HUES64 (cell line): ENCODE results near the gene TTC39B.
"Not testable (repeated sequence)": the region's sequence is repeated elsewhere in the genome, so short reads cannot be mapped to it uniquely, and the experiment has no call there.

Experiments
- H3K27ac ChIP-seq: 2 replicates; pipeline ENCODE4 v1.7.0; 2013; ENCODE audit warnings: low read depth, low read length, inconsistent platforms
- H3K27me3 ChIP-seq: 2 replicates; pipeline ENCODE4 v1.6.1; 2013; ENCODE audit warnings: mild to moderate bottlenecking, low read length; ENCODE audit not compliant: insufficient read depth
- H3K36me3 ChIP-seq: 2 replicates; pipeline ENCODE4 v1.6.1; 2013; ENCODE audit warnings: mild to moderate bottlenecking, low read length; ENCODE audit not compliant: insufficient read depth
- H3K4me1 ChIP-seq: 2 replicates; pipeline ENCODE4 v1.6.1; 2013; ENCODE audit warnings: mild to moderate bottlenecking, low read length, moderate library complexity; ENCODE audit not compliant: insufficient read depth
- H3K4me3 ChIP-seq: 2 replicates; pipeline ENCODE4 v1.5.1; 2013; ENCODE audit warnings: mild to moderate bottlenecking, low read length, moderate library complexity
- H3K9ac ChIP-seq: 2 replicates; pipeline ENCODE4 v1.6.1; 2013; ENCODE audit warnings: mild to moderate bottlenecking, low read depth, low read length
- H3K9me3 ChIP-seq: 2 replicates; pipeline ENCODE4 v1.6.1; 2013; ENCODE audit warnings: low read depth, low read length; ENCODE audit not compliant: insufficient read depth
- WGBS: fragments of 150-250, 120-280 bp; methylation state at CpG from one replicate; pipeline ENCODE4 v1.1.7; 2013; ENCODE audit warnings: missing lambda C conversion rate; 5-methylcytosine and 5-hydroxymethylcytosine counted together

TTC39B gene

GRCh38 chr9:15329539-15330109 lies 22.6 kb upstream of the TTC39B start:
- 95% methylated on average over 4 of the region's 4 CpGs for WGBS
- Histone ChIP-seq H3K27ac (no peak overlapping the region), H3K9me3 (peaks cover 2% of the 10 kb centered on the region; the same call in 1 of the 2 replicates), H3K9ac (no peak overlapping the region), H3K4me3 (no peak overlapping the region), H3K27me3 (no peaks in the 10 kb centered on the region), H3K4me1 (no peaks in the 10 kb centered on the region), H3K36me3 (no peaks in the 10 kb centered on the region)

- no peak overlapping the region for H3K27ac ChIP-seq
- H3K27me3 ChIP-seq = no peaks in the 10 kb centered on the region
- H3K36me3 ChIP-seq = no peaks in the 10 kb centered on the region
- WGBS = 91% methylated on average over 1 of the region's 1 CpG
- no peaks in the 10 kb centered on the region for H3K4me1 ChIP-seq
- peaks cover 9% of the 10 kb centered on the region; the same call in 1 of the 2 replicates for H3K9me3 ChIP-seq
- no peak overlapping the region for H3K9ac ChIP-seq
- H3K4me3 ChIP-seq = no peak overlapping the region
These were observed 21.9 kb upstream of the TTC39B start for GRCh38 chr9:15328946-15329345.

- 95% methylated on average over 3 of the region's 3 CpGs for WGBS
- not testable (repeated sequence) for H3K4me1 ChIP-seq, H3K27ac ChIP-seq, H3K36me3 ChIP-seq, H3K27me3 ChIP-seq, H3K4me3 ChIP-seq, H3K9ac ChIP-seq
- peaks cover 23% of the 10 kb centered on the region for H3K9me3 ChIP-seq
These were observed 15.7 kb upstream of the TTC39B start for GRCh38 chr9:15322695-15323094.

DNA sequence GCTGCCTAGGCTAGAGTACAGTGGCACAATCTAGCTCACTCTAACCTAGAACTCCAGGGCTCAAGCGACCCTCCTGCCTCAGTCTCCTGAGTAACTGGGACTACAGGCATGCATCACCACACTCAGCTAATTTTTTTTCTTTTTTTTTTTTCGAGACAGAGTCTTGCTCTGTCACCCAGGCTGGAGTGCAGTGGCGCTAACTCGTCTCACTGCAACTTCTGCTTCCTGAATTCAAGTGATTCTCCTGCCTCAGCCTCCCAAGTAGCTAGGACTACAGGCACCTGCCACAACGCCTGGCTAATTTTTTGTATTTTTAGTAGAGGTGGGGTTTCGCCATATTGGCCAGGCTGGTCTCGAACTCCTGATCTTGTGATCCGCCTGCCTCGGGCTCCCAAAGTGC lies 12.6 kb upstream of the TTC39B start:
- H3K27me3 ChIP-seq, H3K4me3 ChIP-seq, H3K36me3 ChIP-seq, H3K4me1 ChIP-seq, H3K9ac ChIP-seq, H3K27ac ChIP-seq: not testable (repeated sequence)
- H3K9me3 ChIP-seq = peaks cover 21% of the 10 kb centered on the region
- 94% methylated on average over 9 of the region's 9 CpGs for WGBS

- Histone ChIP-seq H3K36me3 (no peaks in the 10 kb centered on the region), H3K4me3 (no peak overlapping the region), H3K9ac (no peak overlapping the region), H3K4me1 (no peaks in the 10 kb centered on the region), H3K27ac (no peak overlapping the region), H3K27me3 (no peaks in the 10 kb centered on the region), H3K9me3 (peaks cover 3% of the 10 kb centered on the region)
- 87% methylated on average over 4 of the region's 4 CpGs for WGBS
These were observed 10.8 kb upstream of the TTC39B start for GRCh38 chr9:15317836-15318235.

DNA sequence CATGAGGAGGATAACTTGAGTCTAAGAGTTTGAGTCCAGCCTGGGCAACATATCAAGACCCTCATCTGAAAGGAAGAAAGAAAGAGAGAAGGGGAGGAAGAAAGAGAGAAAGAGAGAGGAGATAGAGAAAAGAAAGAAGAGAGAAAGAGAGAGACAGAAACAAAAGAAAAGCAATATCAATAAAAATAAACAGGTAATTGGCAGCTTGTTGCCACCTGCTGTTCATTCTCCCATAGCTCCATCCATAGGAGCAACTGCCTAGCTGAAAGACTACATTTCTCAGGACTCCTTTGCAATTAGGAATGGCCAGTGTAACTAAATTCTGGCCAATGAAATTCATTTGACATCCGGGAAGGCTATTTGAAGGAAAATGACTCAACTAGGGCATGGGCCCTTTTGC lies 4.6 kb upstream of the TTC39B start:
- Histone ChIP-seq H3K9ac (no peak overlapping the region), H3K4me1 (no peaks in the 10 kb centered on the region), H3K9me3 (no peaks in the 10 kb centered on the region), H3K27me3 (peaks cover 10% of the 10 kb centered on the region; the same call in 1 of the 2 replicates), H3K36me3 (no peaks in the 10 kb centered on the region), H3K4me3 (no peak overlapping the region), H3K27ac (no peak overlapping the region)
- WGBS = 94% methylated on average over 1 of the region's 1 CpG

DNA sequence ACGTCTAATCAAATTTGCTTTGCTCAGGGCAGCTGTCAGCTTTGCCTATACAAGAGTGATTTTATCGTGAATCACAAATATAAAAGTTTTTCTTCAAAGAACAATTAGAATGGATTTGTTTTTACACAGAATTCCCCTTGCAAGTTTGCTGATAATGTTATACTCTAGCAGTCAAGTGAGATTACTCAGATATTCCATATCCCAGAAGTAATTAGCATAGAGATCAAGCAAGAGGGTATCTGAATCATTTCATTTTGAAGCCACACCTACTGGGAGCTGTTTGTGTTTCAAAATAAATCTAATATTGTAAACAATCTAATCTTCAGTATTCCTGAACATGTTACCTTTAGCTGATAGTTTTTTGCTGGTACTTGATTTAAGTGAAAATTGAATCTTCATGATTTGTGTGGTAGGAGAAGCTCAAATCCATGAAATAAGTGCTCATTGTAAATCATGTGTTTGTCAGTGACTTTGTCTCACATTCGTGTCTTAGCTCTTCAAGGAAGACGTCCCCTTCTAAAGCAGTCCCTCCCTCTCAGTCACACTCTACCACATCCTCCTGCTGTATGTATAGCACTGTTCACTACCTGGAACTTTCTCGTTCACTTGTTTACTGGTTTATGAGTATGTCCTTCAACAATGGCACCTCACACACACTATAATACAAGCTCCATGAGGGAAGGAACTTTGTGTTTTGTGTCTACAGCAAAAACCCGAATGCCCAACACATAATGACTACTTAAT lies 3.3 kb upstream of the TTC39B start:
- Histone ChIP-seq H3K9me3 (no peaks in the 10 kb centered on the region), H3K4me1 (peaks cover 7% of the 10 kb centered on the region), H3K27me3 (peaks cover 16% of the 10 kb centered on the region; the same call in 1 of the 2 replicates), H3K36me3 (no peaks in the 10 kb centered on the region), H3K9ac (no peak overlapping the region), H3K27ac (no peak overlapping the region), H3K4me3 (no peak overlapping the region)
- WGBS = 77% methylated on average over 3 of the region's 6 CpGs

DNA sequence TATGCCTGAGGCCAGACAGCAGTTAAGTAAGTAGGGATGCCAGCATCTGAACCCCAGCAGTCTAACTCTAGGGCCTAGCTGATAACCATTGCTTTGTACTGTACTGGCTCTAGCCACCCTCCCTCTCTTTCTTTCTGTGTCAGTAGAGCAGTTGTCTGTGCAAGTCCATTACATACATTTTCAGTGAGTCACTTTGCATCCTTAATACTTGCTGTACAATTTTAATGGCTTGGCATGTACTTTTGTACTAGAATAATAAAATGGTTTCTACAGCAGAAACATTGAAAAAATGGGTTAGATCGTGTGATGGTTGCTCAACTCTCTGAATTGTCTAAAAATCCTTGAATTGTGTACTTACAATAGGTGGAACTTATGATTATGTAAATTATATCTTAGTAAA lies 1.5 kb upstream of the TTC39B start:
- H3K27me3 ChIP-seq = peaks cover 17% of the 10 kb centered on the region; the same call in 1 of the 2 replicates
- no peaks in the 10 kb centered on the region for H3K9me3 ChIP-seq
- no peak overlapping the region for H3K27ac ChIP-seq
- peaks cover 7% of the 10 kb centered on the region for H3K4me1 ChIP-seq
- WGBS = 83% methylated on average over 1 of the region's 1 CpG
- no peaks in the 10 kb centered on the region for H3K36me3 ChIP-seq
- no peak overlapping the region for H3K9ac ChIP-seq
- H3K4me3 ChIP-seq = no peak overlapping the region

- Histone ChIP-seq H3K9ac (no peak overlapping the region), H3K4me1 (peaks cover 7% of the 10 kb centered on the region), H3K27ac (no peak overlapping the region), H3K27me3 (peaks cover 17% of the 10 kb centered on the region; the same call in 1 of the 2 replicates), H3K4me3 (peak overlapping the region; percentile 60), H3K36me3 (no peaks in the 10 kb centered on the region), H3K9me3 (no peaks in the 10 kb centered on the region)
- 34% methylated on average over 12 of the region's 12 CpGs for WGBS
These were observed 466 bp upstream of the TTC39B start for GRCh38 chr9:15307523-15307841.

GRCh38 chr9:15306068-15306756 lies 804 bp downstream of the TTC39B start:
- Histone ChIP-seq H3K4me3 (peak overlapping the region; percentile 60), H3K9ac (peak overlapping the region; percentile 44), H3K9me3 (no peaks in the 10 kb centered on the region), H3K27ac (peak overlapping the region; percentile 67; the same call in 1 of the 2 replicates), H3K27me3 (peaks cover 17% of the 10 kb centered on the region; the same call in 1 of the 2 replicates), H3K36me3 (no peaks in the 10 kb centered on the region), H3K4me1 (peaks cover 7% of the 10 kb centered on the region)
- WGBS = 8% methylated on average over 32 of the region's 32 CpGs

- H3K9me3 ChIP-seq = no peaks in the 10 kb centered on the region
- H3K27ac ChIP-seq = no peak overlapping the region; the same call in 1 of the 2 replicates
- 85% methylated on average over 4 of the region's 4 CpGs for WGBS
- peak overlapping the region; percentile 60 for H3K4me3 ChIP-seq
- H3K27me3 ChIP-seq = peaks cover 17% of the 10 kb centered on the region; the same call in 1 of the 2 replicates
- peak overlapping the region; percentile 44 for H3K9ac ChIP-seq
- no peaks in the 10 kb centered on the region for H3K36me3 ChIP-seq
- H3K4me1 ChIP-seq = peaks cover 7% of the 10 kb centered on the region
These were observed 1.5 kb downstream of the TTC39B start for GRCh38 chr9:15305470-15305869.
